GM23338 (cell line): ENCODE measurements around the gene BARX2.

ENCODE experiments used
- CREB1 ChIP-seq: fragments of 250-450 bp; sonication (Bioruptor Pico); IDR thresholded peaks from 2 replicates; pipeline ENCODE4 v1.5.0; 2020; ENCODE audit warnings: low read depth, mild to moderate bottlenecking, moderate library complexity
- TF ChIP-seq, protein P1 (sequence below): IDR thresholded peaks from one replicate; pipeline ENCODE4 v1.6.1; 2018; ENCODE audit warnings: antibody characterized with exemption; ENCODE audit not compliant: unreplicated experiment
- TF ChIP-seq, protein P2 (sequence below), 2 experiments: fragments of 200-600 bp in 1 of 2; sonication (generic) in 1 of 2; conservative IDR thresholded peaks; 2 replicates each; pipeline versions ENCODE4 v1.5.1 to v1.6.1; 2016 to 2017; ENCODE audit warnings: antibody characterized with exemption in 2 of 2, low read depth in 2 of 2, mild to moderate bottlenecking in 2 of 2, moderate library complexity in 1 of 2

DNA sequence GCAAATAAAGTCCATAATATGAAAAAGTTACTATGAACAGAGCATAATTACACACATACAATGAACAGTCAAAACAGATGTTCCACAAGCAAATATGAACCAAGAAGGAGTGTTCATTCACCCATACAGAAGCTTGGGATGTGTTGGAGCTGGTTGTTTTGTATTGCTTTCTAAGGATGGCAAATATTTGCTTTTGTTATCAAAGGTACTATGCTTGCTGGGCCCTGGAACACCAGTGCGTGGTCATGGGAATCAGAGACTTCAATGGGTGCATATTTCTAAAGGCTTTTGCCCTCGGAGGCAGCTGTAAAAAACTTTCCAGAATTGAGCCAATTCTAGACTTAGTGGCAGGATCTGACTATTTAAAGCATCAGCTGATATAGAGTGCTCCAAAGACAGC lies 85.1 kb downstream of the BARX2 start:
- TF ChIP-seq, protein P1, sequence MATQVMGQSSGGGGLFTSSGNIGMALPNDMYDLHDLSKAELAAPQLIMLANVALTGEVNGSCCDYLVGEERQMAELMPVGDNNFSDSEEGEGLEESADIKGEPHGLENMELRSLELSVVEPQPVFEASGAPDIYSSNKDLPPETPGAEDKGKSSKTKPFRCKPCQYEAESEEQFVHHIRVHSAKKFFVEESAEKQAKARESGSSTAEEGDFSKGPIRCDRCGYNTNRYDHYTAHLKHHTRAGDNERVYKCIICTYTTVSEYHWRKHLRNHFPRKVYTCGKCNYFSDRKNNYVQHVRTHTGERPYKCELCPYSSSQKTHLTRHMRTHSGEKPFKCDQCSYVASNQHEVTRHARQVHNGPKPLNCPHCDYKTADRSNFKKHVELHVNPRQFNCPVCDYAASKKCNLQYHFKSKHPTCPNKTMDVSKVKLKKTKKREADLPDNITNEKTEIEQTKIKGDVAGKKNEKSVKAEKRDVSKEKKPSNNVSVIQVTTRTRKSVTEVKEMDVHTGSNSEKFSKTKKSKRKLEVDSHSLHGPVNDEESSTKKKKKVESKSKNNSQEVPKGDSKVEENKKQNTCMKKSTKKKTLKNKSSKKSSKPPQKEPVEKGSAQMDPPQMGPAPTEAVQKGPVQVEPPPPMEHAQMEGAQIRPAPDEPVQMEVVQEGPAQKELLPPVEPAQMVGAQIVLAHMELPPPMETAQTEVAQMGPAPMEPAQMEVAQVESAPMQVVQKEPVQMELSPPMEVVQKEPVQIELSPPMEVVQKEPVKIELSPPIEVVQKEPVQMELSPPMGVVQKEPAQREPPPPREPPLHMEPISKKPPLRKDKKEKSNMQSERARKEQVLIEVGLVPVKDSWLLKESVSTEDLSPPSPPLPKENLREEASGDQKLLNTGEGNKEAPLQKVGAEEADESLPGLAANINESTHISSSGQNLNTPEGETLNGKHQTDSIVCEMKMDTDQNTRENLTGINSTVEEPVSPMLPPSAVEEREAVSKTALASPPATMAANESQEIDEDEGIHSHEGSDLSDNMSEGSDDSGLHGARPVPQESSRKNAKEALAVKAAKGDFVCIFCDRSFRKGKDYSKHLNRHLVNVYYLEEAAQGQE = no peak
- TF ChIP-seq, protein P2, sequence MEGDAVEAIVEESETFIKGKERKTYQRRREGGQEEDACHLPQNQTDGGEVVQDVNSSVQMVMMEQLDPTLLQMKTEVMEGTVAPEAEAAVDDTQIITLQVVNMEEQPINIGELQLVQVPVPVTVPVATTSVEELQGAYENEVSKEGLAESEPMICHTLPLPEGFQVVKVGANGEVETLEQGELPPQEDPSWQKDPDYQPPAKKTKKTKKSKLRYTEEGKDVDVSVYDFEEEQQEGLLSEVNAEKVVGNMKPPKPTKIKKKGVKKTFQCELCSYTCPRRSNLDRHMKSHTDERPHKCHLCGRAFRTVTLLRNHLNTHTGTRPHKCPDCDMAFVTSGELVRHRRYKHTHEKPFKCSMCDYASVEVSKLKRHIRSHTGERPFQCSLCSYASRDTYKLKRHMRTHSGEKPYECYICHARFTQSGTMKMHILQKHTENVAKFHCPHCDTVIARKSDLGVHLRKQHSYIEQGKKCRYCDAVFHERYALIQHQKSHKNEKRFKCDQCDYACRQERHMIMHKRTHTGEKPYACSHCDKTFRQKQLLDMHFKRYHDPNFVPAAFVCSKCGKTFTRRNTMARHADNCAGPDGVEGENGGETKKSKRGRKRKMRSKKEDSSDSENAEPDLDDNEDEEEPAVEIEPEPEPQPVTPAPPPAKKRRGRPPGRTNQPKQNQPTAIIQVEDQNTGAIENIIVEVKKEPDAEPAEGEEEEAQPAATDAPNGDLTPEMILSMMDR (conservative IDR thresholded peaks at IDR 0.05; ENCODE audit: low read depth in 2 of 2) = no peak
- TF ChIP-seq CREB1 (CRISPR knock-in tag) = no peak
